GM19239 (cell line): ENCODE data around the gene KIFAP3.

Source experiments
- DNase-seq: peaks from one replicate; pipeline ENCODE4 v3.0.0; 2011; ENCODE audit warnings: low spot score; ENCODE audit not compliant: insufficient read length
- FAIRE-seq: peaks from 2 replicates; lab custom pipeline; 2011; peaks lifted over from hg19 to GRCh38; lab: Jason Lieb, UNC

The KIFAP3 gene

DNA sequence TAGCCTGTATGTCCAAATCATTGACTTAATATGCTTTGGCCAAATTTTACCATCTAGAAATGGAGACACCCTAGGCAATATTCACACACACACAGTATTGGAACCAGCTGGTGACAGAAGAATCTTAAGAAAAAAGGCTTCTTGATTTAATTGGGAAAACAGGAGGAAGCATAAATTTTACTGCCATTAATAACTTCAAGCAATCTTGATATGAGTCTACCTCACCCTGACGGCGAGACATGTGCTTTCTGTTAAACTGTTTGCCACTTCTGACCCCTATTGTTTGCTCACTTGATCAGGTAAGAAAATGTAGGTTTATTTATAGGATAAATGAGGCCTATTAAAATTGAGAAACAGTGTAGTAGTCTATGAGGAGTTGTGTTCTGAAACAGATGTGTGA lies 73.2 kb downstream of the KIFAP3 start:
- FAIRE-seq, result no peak
- DNase-seq, result no peak

DNA sequence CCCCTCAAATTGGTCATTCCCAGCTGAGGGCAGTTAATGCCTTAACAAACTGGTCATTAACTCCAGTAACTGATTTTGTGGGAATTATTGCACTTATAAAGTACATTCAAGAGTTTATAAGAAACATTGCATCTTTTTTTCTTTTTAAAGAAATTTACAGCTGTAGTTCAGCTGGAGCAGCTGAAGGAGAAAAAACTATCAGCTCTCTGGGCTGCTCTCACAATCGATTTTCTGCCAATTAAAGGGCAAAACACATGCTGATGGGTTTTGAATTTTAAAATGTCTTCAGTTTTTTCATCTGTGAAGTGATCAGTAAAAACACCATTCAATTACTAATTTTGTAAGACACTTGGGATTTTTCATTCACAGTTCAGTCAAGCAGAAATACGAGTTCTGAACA lies 74.7 kb downstream of the KIFAP3 start:
- FAIRE-seq, result no peak

DNA sequence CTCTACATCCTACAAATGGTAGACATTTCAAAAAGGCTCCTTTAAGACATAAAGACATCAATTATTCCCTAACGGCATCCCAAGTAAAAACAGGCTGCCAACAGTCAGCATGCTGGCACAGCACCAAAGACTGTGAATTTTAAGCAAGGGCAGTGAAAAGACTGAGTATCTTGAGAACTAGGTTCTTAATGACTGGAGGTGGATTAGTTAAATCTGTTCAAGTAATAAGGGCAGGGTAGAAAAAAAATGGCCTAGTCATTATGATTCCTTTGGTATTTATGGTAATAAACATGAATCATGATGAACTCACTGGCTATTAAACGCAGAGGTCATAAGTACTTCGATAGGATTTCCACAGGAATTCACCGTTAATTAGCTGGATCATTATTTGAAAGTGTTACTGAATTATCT lies 75.2 kb downstream of the KIFAP3 start:
- FAIRE-seq (no peak), DNase-seq (no peak)

More for the DNA sequence above, 74.7 kb downstream of the KIFAP3 start:
- no peak for DNase-seq

DNA sequence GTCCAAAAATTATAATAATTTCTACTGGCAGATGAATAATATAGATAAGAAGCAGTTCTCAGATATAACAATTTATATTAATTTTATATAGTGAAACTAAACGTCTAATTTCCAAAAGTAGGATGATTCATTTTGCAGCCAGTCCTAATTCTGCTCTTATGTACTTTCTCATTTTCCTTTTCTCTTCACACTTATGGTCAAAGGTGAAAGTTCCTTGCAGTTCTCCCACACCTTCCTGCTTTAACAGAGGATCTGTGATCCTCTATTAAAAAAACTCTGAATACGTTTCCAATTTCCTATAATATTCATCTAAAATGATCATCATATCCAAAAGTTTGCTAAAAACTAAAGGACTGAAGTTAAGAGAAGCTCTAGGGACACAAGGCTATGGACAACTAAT lies 78.5 kb downstream of the KIFAP3 start:
- no peak for FAIRE-seq
- DNase-seq, result no peak

DNA sequence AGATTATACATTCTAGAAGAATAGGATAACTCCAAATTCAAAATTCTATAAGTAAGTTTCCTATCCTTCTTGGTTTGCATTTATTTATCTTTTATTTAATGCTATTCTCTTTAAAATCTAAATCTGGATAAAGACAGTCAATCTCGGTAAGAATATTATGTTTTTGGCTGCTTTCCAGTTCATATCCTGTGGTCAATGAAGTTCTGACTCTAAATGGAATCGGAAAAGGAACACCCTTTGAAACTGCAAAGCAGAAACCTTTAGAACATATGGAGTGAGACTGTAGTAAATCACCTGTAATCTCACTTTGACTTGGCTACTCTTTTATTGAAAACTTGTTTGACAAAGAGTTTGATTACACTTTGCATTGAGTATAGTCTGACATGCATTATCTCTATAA lies 85.2 kb downstream of the KIFAP3 start:
- FAIRE-seq (peak; percentile 48), DNase-seq (no peak)

DNA sequence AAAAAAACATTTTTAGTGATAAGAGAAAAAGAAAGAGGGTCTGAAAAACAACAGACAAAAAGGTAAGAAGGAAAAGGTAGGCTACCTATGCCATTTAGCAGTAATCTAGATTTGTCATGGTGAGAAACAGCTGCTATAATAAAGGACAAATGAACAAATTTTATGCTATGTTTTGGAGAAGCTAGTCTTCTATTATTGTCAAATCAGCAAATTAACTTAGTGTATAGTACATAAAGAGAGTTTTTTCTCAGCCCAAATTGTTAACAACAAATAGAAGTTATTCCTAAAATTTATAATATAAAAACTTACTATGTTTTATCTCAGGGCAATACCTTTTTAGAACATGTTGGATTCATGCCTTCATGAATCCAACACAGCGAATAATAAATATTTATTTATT lies 88.7 kb downstream of the KIFAP3 start:
- FAIRE-seq, result no peak

DNA sequence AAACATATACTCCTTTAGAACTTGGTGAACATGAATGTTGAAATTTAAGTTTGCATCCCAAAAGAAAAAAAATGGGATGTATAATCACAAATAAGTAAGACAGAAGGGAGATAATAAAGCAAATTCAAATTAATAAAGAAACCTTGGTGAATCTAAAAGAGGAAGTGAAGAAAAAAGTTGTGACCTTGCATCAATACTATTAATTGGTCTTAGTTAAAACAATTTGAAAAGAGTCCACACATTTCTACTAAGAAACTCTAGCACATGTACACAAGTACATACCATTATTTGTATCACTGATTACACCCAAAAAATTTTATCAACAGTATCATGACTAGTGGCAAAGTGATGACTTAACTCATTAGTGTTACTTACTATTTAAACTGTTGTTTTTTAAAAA lies 100.4 kb downstream of the KIFAP3 start:
- no peak for DNase-seq

More for the DNA sequence above, 88.7 kb downstream of the KIFAP3 start:
- DNase-seq, result no peak

DNA sequence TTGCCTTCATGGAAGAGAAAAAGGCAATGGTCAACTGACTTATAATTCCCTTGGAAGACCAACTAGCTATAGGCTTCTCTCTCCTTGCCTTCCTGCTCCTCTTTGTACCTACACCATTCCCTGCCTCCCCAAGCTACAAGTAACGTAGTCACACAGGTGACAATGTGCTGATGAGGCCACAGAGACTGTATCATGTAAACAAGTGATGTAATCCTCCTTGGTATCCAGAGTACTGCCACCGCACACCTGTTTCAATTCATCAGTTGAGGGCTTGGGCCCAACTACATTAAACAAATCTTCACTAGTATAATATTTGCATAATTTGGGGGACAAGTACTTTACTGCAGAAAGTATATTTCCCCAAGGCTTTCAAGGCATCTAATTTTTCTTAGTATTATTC lies 104.4 kb downstream of the KIFAP3 start:
- FAIRE-seq (no peak), DNase-seq (no peak)

More for the DNA sequence above, 100.4 kb downstream of the KIFAP3 start:
- no peak for FAIRE-seq

DNA sequence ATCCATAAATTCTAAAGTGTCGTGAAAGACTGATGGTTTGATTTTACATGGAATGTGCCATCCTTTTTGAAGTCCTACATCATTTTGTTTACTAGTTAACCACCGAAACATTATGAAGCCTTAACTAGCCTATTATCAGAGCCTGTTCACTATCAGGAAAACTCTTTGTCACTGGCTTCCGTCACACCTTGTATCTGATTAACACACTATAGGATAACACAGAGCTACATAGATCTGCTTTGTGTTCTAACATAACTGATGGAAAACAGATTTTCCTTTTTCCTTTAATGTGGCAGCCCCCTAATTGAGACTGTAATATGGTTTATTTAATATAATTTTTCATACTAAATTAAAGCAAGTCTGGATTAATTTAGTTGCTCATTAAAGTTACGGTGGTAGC lies 106.3 kb downstream of the KIFAP3 start:
- FAIRE-seq, result no peak
- no peak for DNase-seq

DNA sequence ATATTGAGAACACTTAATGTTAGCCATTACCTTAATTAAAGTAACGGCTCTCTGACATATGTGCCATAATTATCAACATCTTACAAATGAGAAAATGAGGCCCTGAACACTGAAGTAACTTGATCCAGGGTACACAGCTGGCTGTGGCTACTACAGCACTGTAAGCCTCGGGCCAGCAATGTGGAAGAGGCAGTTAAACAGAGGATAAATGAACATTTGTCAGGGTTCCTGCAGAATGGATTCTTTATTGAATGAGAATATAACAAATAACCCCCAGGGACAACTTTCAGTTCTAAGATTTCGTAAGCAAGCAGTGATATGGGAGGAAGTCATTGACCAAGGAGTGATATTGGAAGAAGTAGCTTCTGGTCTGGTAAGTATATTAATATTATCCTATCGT lies 110.3 kb downstream of the KIFAP3 start:
- no peak for FAIRE-seq
- no peak for DNase-seq

DNA sequence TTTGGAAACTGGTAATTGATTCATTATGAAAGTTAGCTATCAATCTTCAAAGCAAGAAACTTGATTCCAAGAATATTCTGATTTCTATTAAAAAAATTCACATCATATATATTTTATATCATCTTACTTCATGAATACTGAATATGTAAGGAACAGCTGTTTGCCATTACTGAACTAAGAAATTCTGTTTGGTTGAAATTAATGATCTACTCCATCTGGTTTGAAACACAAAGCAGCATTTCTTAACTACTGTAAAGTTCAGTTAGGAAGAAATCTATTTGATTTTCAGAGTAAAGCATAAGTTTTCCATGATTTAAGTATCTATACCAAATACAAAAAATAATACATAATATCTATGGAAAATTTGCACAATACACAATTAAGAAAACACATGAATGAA lies 114.8 kb downstream of the KIFAP3 start:
- FAIRE-seq, result no peak

DNA sequence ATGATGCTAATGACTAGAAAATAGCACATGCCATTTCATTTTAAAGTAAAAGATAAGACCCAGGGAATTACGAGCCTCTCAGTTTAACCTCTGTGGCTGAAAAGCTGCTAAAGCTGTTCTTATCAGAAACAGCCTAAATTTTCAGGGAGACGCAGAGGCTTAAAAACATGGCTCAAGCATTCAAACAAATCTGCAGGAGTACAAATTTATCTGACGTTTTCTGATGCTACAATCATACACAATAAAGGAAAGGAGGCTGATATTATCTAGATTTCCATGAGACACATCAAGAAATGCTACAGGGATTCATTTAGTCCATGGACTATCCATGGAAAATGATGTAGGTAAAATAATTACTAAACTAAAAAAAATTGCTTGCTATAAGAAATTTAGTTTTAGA lies 115.5 kb downstream of the KIFAP3 start:
- DNase-seq (no peak), FAIRE-seq (no peak)

More for the DNA sequence above, 114.8 kb downstream of the KIFAP3 start:
- DNase-seq, result no peak

DNA sequence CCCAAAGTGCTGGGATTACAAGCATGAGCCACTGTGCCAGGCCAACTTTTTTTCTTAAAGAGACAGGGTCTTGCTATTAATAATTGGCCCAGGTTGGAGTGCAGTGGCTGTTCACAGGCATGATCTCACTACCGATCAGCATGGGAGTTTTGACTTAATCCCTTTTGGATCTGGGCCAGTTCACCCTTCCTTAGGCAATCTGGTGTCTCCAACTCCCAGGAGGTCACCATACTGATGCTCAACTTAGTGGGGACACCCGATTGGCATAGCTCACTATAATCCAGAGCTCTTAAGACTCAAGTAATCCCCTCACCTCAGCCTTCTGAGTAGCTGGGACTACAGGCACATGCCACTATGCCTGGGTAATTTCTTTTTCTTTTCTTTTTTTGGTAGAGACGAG lies 116.6 kb downstream of the KIFAP3 start:
- DNase-seq (no peak), FAIRE-seq (no peak)

DNA sequence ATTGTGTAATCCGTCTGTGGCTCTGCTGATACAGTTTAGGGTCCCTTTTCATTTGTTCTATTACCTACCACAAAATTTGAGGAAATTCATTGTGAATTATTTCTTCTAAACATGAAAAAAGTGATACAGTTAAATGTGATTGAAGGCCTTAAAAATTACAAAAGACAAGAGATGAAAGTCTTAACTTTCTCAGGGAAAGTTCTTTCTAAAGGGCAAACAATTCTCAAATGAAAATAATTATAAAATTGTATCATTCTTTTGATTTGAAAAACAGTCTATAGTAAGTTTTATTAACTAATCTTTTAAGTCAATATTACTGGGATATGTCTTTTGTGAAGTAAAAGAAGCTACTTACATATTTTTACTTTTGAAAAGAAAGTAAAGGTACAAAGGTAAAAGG lies 123.4 kb downstream of the KIFAP3 start:
- DNase-seq (no peak), FAIRE-seq (no peak)

DNA sequence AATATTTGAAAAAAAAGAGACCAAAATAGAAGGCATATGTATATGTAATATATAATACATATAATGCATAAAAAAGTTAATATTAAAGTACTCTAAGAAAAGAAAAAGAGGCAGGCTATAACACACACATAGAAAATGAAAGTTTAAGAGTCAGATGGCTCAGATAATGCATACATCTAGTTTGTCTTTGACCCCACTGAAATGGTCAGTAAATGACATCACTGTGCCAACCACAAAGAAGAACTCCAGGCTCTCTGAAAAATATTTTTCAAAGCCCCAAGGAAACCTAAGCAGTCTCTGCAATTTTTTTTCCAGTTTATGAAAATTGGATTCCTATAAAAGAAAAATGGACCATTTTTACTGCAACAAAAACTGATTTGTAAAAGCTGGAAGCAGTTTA lies 125.4 kb downstream of the KIFAP3 start:
- peak; percentile 11 for FAIRE-seq
- DNase-seq, result no peak

DNA sequence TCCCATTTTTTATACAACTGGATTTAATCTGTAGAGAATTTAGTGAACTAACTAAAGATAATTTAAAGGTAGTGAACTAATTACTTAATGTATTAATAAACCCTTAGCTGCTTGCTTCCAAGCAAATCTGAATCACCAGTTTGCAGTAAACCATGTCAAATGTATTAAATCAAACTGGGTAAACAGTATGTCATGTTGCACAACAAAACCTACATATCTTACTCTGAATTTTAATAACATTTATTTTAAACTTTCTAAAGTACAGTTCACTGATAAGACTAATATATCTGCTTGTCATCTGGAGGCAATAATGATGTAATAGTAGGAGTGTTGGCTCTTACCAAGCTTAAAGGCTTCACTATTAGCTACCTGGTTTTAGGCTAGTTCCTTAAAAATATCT lies 128.3 kb downstream of the KIFAP3 start:
- no peak for FAIRE-seq
- no peak for DNase-seq

DNA sequence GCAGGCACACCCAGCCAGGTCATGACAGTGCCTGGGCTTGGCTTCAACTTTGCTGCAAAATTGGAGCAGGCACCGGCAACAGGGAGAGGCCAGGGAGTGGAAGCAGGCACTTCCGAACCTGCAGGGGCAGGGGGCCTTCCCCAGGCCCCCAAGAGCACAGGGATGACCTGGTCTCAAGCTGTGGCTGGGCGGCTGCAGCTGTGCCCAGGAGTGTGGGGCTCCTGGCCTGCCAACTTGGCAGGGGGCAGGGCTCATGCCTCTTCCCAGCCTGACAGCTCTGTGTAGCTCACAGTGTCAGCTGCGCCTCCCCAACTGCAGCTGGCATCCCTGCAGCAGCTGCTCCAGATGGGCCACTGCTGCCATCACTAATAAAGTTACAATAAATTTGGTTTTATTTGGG lies 129.3 kb downstream of the KIFAP3 start:
- no peak for FAIRE-seq
- DNase-seq, result no peak

DNA sequence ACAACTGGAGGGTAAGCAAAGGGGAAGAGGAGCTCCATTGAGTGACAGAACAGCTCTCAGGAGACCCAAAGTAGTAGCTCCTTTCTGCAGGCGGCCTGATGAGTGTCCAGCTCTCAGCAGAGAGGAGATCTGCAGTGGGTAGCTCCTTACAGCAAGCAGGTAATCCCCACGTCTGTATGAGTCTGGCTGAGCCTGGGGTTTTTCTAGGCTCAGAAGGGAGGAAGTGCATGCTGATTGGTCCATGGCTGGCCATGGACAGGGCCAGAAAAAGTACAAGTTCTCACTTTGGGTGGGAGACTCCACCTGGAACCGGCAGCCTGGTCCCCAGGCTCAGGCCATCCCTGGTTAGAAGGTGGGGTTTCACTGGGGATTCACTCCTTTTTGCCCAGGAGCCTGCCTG lies 129.9 kb downstream of the KIFAP3 start:
- no peak for FAIRE-seq
- DNase-seq, result no peak

DNA sequence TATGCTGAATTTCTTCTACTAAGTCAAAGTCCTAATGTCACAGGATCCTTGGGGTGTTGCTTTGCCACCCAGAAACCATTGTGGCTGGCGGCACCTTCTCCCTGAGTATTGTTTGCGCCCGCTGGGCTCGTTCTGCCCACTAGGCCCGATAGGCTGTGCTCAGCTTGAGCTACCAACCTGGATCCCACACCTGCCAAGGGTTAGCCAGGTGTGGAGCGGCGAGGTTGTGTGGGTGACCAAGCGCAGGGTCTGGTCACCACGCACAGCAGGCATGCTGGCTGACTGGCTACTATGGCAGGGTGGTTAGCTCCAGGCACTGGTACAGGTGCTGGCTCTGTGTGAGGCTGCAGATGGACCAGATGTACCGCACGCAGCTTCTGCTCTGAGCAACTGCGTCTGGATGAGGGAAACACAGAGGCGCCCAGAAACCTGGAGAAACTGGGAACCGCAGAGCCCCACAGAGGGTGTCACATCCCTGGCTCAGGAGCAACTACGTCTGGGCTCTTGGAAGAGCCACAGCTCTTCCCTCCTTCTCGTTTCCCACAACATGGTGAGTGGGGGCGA lies 130.4 kb downstream of the KIFAP3 start:
- FAIRE-seq (no peak), DNase-seq (no peak)

DNA sequence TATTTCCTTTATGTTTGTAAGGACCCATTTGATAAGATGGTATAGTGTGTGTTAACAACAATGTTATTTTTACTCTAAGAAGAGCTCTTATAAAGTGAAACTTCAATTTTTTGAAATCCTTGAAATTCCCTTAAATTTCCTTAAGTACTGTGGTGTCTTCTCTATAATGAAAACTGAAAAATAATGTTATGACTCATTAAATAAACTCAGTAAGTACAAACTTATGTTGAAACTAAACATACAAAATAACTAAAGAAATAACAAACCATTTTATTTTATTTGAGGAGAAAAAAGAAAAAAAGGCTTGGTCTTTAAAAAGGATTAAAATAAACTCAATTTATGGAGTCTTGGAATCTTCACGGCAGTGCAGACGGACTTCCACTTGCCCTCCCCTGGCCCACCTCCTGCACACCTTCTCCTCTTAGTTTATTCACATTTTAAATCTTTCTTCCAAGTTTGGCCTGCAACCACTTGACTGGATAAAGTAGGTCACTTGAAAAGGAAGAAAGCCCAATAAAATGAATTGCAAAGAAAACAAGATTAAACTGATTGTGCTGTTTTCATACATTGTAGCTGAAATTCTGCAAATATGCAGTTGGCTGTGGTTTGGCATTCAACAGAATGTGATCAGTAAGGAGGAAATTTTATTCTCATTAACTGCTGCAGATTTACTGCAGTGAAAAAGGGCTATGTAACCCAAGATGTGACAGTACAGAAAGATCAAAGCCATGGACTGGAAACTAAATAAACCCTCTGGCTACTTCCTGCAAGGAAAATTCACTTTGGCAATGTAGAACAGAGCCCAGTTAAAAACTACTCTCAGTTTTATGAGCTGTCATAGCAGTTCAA lies 132.3 kb downstream of the KIFAP3 start:
- DNase-seq, result no peak
- FAIRE-seq, result no peak

DNA sequence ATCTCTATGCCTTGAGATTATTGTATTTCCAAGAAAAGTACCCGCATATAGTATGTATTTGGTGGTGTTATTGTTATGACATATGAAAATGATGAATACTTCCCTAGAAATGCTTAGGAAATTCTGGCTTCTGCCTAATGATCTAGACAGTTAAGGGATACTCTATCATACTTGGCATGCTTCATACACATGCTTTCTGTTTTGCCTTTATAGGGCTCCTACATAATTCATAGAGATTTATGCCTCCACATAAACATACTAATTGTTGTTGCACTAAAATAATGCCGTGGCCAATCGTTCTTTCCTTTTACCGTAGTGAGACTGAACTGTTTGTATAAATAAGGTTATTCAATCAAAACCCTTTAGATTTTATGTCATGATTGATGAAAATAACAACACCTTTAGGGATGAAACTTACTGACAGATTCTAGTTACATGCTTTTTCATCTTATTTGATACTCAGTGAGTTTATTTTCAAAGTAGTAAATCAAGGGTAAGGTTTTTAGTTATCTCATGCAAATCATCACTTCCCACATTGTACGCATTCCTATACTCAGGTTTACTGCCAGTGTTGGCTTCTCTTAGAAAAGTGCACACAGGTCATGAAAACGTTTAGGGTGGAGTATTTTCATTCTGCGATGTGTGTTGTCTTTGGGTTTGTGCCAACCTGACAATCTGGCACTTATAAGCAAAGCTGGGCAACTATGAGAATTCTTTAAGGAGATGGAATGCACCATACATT lies 140.3 kb downstream of the KIFAP3 start:
- DNase-seq (no peak), FAIRE-seq (peak; percentile 49)
